Measurements from ENCODE around the gene NAP1L5.

- TF ChIP-seq CTCF (IDR thresholded peaks at IDR 0.05 in 4 of 5, conservative IDR thresholded peaks at IDR 0.05 in 1 of 5): no peak
- no peak for TF ChIP-seq POLR2A (IDR thresholded peaks at IDR 0.05)
Measured at GRCh38 chr4:88713782-88714181, 16.2 kb upstream of the NAP1L5 start.
